SK-N-SH (cell line): ENCODE measurements around the gene SLC4A2. TPM values are rescaled to one million over a fixed set of nuclear protein-coding genes. Genes with fewer than 3 reads are reported as not detected.

Experiments
- CTCF ChIA-PET: fragments of 300-600, 350-600 bp; formaldehyde crosslinking; extraction: SDS; loops from one replicate; lab custom pipeline; 2021; lab: Yijun Ruan, JAX
- POLR2A ChIA-PET: fragments of 350-600 bp; sonication (Branson Sonifier 250); formaldehyde crosslinking; extraction: SDS; loops from one replicate; lab custom pipeline; 2020; ENCODE audit warnings: antibody characterized with exemption, inconsistent platforms; lab: Yijun Ruan, JAX
- DNase-seq: peaks from one replicate; pipeline ENCODE4 v3.0.0; 2012
- H2AFZ ChIP-seq: fragments of 200-600 bp; sonication (generic); 2 replicates; pipeline ENCODE4 v1.8.1; 2016; ENCODE audit warnings: antibody characterized with exemption, mild to moderate bottlenecking, low read depth
- H3F3A ChIP-seq: fragments of 200-600 bp; sonication (generic); replicated peaks from 2 replicates; pipeline ENCODE3; 2016; ENCODE audit warnings: antibody characterized with exemption, mild to moderate bottlenecking; ENCODE audit not compliant: insufficient read depth
- H3K27ac ChIP-seq, 2 experiments: fragments of 200-500 bp in 1 of 2; fragments of 200-600 bp in 1 of 2; sonication (Bioruptor generic) in 1 of 2; sonication (generic), shearing (Covaris generic) in 1 of 2; 2 replicates each; pipeline versions ENCODE4 v1.5.1 to v1.6.1; 2014 to 2016; ENCODE audit warnings: low read depth in 2 of 2, inconsistent platforms in 1 of 2, low read length in 1 of 2, mild to moderate bottlenecking in 1 of 2, mixed read lengths in 1 of 2
- H3K27me3 ChIP-seq: fragments of 200-600 bp; sonication (generic), shearing (Covaris generic); 2 replicates; pipeline ENCODE4 v1.6.1; 2016; ENCODE audit warnings: mixed run types; ENCODE audit not compliant: insufficient read depth
- H3K36me3 ChIP-seq, 2 experiments: fragments of 200-500 bp in 1 of 2; fragments of 200-600 bp in 1 of 2; sonication (Bioruptor generic) in 1 of 2; sonication (generic) in 1 of 2; replicated peaks in 1 of 2; 2 replicates each; pipeline versions ENCODE3 to v1.5.1; 2014 to 2016; ENCODE audit warnings: low read length in 1 of 2, mild to moderate bottlenecking in 1 of 2; ENCODE audit not compliant: insufficient read depth in 2 of 2, control insufficient read depth in 1 of 2
- H3K4me1 ChIP-seq, 2 experiments: fragments of 200-500 bp in 1 of 2; fragments of 200-600 bp in 1 of 2; sonication (Bioruptor generic) in 1 of 2; sonication (generic), shearing (Covaris generic) in 1 of 2; 2 replicates each; pipeline versions ENCODE4 v1.5.1 to v1.6.1; 2014 to 2016; ENCODE audit warnings: low read depth in 1 of 2, low read length in 1 of 2, mixed run types in 1 of 2; ENCODE audit not compliant: insufficient read depth in 2 of 2, control insufficient read depth in 1 of 2
- H3K4me2 ChIP-seq: fragments of 200-600 bp; sonication (generic), shearing (Covaris generic); 2 replicates; pipeline ENCODE4 v1.6.1; 2017; ENCODE audit warnings: mixed run types
- H3K4me3 ChIP-seq, 2 experiments: fragments of 200-500 bp in 1 of 2; fragments of 200-600 bp in 1 of 2; sonication (Bioruptor generic) in 1 of 2; sonication (generic), shearing (Covaris generic) in 1 of 2; 2 replicates each; pipeline versions ENCODE4 v1.5.1 to v1.8.1; 2014 to 2016; ENCODE audit warnings: low read depth in 2 of 2, inconsistent platforms in 1 of 2, low read length in 1 of 2, mild to moderate bottlenecking in 1 of 2, mixed read lengths in 1 of 2, moderate library complexity in 1 of 2
- H3K79me2 ChIP-seq: fragments of 200-600 bp; sonication (generic); 2 replicates; pipeline ENCODE4 v1.8.1; 2017; ENCODE audit warnings: mild to moderate bottlenecking; ENCODE audit not compliant: insufficient read depth
- H3K9ac ChIP-seq: fragments of 200-600 bp; sonication (generic); 2 replicates; pipeline ENCODE4 v1.6.1; 2017; ENCODE audit warnings: mixed run types
- H3K9me2 ChIP-seq: fragments of 200-600 bp; sonication (generic); 2 replicates; pipeline ENCODE4 v1.6.1; 2017; ENCODE audit warnings: mixed run types
- H3K9me3 ChIP-seq: fragments of 200-600 bp; sonication (generic); 2 replicates; pipeline ENCODE4 v1.6.1; 2017; ENCODE audit warnings: mixed run types, mild to moderate bottlenecking, moderate library complexity
- H4K20me1 ChIP-seq: fragments of 200-600 bp; sonication (generic); 2 replicates; pipeline ENCODE4 v1.6.1; 2017; ENCODE audit warnings: mild to moderate bottlenecking, mixed run types; ENCODE audit not compliant: insufficient read depth
- FOXJ3 ChIP-seq: sonication (generic); formaldehyde crosslinking; IDR thresholded peaks from 2 replicates; pipeline ENCODE4 v1.5.1; 2020; ENCODE audit warnings: mild to moderate bottlenecking, missing genetic modification reagents
- GATA2 ChIP-seq: sonication (generic); formaldehyde crosslinking; IDR thresholded peaks from 2 replicates; pipeline ENCODE4 v1.5.0; 2020; ENCODE audit warnings: mild to moderate bottlenecking, missing genetic modification reagents
- IRF3 ChIP-seq: fragments of 150-350 bp; IDR thresholded peaks from 2 replicates; pipeline ENCODE4 v1.6.1; 2016; ENCODE audit warnings: mild to moderate bottlenecking, low read depth, low read length
- MXI1 ChIP-seq: IDR thresholded peaks from 2 replicates; pipeline ENCODE4 v1.6.1; 2012; ENCODE audit warnings: mild to moderate bottlenecking, low read depth, low read length, improper control_type of control experiment
- POLR2AphosphoS5 ChIP-seq: IDR thresholded peaks from 2 replicates; pipeline ENCODE4 v1.6.1; 2012; ENCODE audit warnings: low read depth, low read length
- REST ChIP-seq: IDR thresholded peaks from 2 replicates; pipeline ENCODE4 v1.6.1; 2012; ENCODE audit warnings: mild to moderate bottlenecking, low read depth, low read length, moderate library complexity
- SMC3 ChIP-seq: IDR thresholded peaks from 2 replicates; pipeline ENCODE4 v1.6.1; 2012; ENCODE audit warnings: low read depth, low read length, improper control_type of control experiment
- WGBS: methylation state at CpG from one replicate; pipeline ENCODE4 v1.1.6; 2017; ENCODE audit warnings: low lambda C conversion rate; 5-methylcytosine and 5-hydroxymethylcytosine counted together
- polyA plus RNA-seq, 3 experiments: library from polyadenylated mRNA; depleted of rRNA; stranded (reverse); fragments of >200 nt; gene quantifications; 2 replicates each; pipeline ENCODE4 v1.2.3, GENCODE V29; 2012

SLC4A2 gene
- polyA plus RNA-seq, 1 of the 3 experiments (the other 2 are of a cell fraction): 167 TPM

- TF ChIP-seq IRF3 (no peak), MXI1 (no peak), FOXJ3 (CRISPR knock-in tag) (no peak), SMC3 (no peak), REST (no peak)
Measured at GRCh38 chr7:151109094-151110048, 50.0 kb downstream of the SLC4A2 start (continued).

- peaks cover 43% of the 10 kb centered on the region for H3F3A ChIP-seq
- H3K9me2 ChIP-seq: no peaks in the 10 kb centered on the region
- CTCF ChIA-PET: interaction anchor here (0.6 to 18.7 kb wide), 55 partner anchors 9 to 662 kb away, joined by 3 to 474 read pairs (median 4); partner anchors contain the start of genes ABCB8, AGAP3, ATG9B and CDK5
- H3K79me2 ChIP-seq: peaks cover 77% of the 10 kb centered on the region
- WGBS: 90% methylated on average over 11 of the region's 11 CpGs
- H3K4me3 ChIP-seq: no peak overlapping the region
- H2AFZ ChIP-seq: no peak overlapping the region
- peaks cover 88% of the 10 kb centered on the region for H4K20me1 ChIP-seq
- no peak overlapping the region for H3K27ac ChIP-seq
- DNase-seq: peak; percentile 50
- no peak overlapping the region for H3K9ac ChIP-seq
- no peak overlapping the region for H3K4me2 ChIP-seq
- peaks cover 18 to 32% of the 10 kb centered on the region in 2 experiments for H3K4me1 ChIP-seq
- no peaks in the 10 kb centered on the region for H3K27me3 ChIP-seq
- no peaks in the 10 kb centered on the region for H3K9me3 ChIP-seq
- POLR2A ChIA-PET: interaction anchor here (0.5 kb wide), 1 partner anchor 89 kb away, joined by 3 read pairs; no protein-coding TSS in a partner anchor
- no peaks in the 10 kb centered on the region for H3K36me3 ChIP-seq
- TF ChIP-seq FOXJ3 (CRISPR knock-in tag) (no peak), POLR2AphosphoS5 (no peak), IRF3 (no peak), GATA2 (CRISPR knock-in tag) (no peak)
Measured at GRCh38 chr7:151110236-151110940, 51.0 kb downstream of the SLC4A2 start.
